ENCODE results near the gene METRN.

The METRN gene

GRCh38 chr16:740764-741505 is 26.0 kb downstream of the METRN start, which contains the start of gene CIAO3 (continued):
- TF ChIP-seq ZBTB21 (tag by site-specific recombination; IDR thresholded peaks at IDR 0.05): peak; percentile 88
- TF ChIP-seq ZNF623 (tag by site-specific recombination; IDR thresholded peaks at IDR 0.05): no peak
- 0 out of 2 replicates have a peak, but pooled peaks have one; percentile 15 for TF ChIP-seq ZSCAN23 (tag by site-specific recombination; IDR thresholded peaks at IDR 0.05)
- peak; percentile 86 for TF ChIP-seq ZNF335 (tag by site-specific recombination; conservative IDR thresholded peaks at IDR 0.05)
- TF ChIP-seq ZFP3 (tag by site-specific recombination; IDR thresholded peaks at IDR 0.05; ENCODE audit: low read depth): no peak
- TF ChIP-seq YY1 (tag by site-specific recombination; IDR thresholded peaks at IDR 0.05): peak; percentile 98
- peak; percentile 45; the same call in 1 of the 2 replicates for TF ChIP-seq ZNF600 (tag by site-specific recombination; IDR thresholded peaks at IDR 0.05)
- TF ChIP-seq PRDM1 (tag by site-specific recombination; IDR thresholded peaks at IDR 0.05): no peak
- TF ChIP-seq ZNF629 (tag by site-specific recombination; IDR thresholded peaks at IDR 0.05): peak; percentile 97
- no peak for TF ChIP-seq ZNF169 (tag by site-specific recombination; IDR thresholded peaks at IDR 0.05)
- no peak for TF ChIP-seq ZNF416 (tag by site-specific recombination; IDR thresholded peaks at IDR 0.05)
- TF ChIP-seq ZNF530 (tag by site-specific recombination; IDR thresholded peaks at IDR 0.05; ENCODE audit: low read depth): no peak
- peak; percentile 71 for TF ChIP-seq ZBTB44 (tag by site-specific recombination; IDR thresholded peaks at IDR 0.05)
- no peak for TF ChIP-seq MEIS1 (CRISPR knock-in tag; IDR thresholded peaks at IDR 0.05; ENCODE audit: borderline replicate concordance)
- 0 out of 2 replicates have a peak, but pooled peaks have one; percentile 19 for TF ChIP-seq IKZF3 (tag by site-specific recombination; IDR thresholded peaks at IDR 0.05)
- peak; percentile 94 for TF ChIP-seq ZBTB26 (tag by site-specific recombination; optimal IDR thresholded peaks at IDR 0.05)
- no peak for TF ChIP-seq ZNF248 (tag by site-specific recombination; IDR thresholded peaks at IDR 0.05)
- TF ChIP-seq ZNF610 (tag by site-specific recombination; IDR thresholded peaks at IDR 0.05; ENCODE audit: borderline replicate concordance): peak; percentile 73; the same call in 1 of the 2 replicates
- TF ChIP-seq ZFP37 (tag by site-specific recombination; IDR thresholded peaks at IDR 0.05): 0 out of 2 replicates have a peak, but pooled peaks have one; percentile 48
- no peak for TF ChIP-seq ZNF18 (tag by site-specific recombination; IDR thresholded peaks at IDR 0.05)
- no peak for TF ChIP-seq ZNF624 (tag by site-specific recombination; IDR thresholded peaks at IDR 0.05)
- peak; percentile 91 for TF ChIP-seq KLF8 (tag by site-specific recombination; IDR thresholded peaks at IDR 0.05)
- no peak for TF ChIP-seq ZNF23 (tag by site-specific recombination; IDR thresholded peaks at IDR 0.05; ENCODE audit: borderline replicate concordance)
- peak; percentile 96 for TF ChIP-seq ZEB2 (tag by site-specific recombination; IDR thresholded peaks at IDR 0.05)
- no peak for TF ChIP-seq ZNF140 (tag by site-specific recombination; IDR thresholded peaks at IDR 0.05)
- TF ChIP-seq ZNF354C (tag by site-specific recombination; IDR thresholded peaks at IDR 0.05; ENCODE audit: borderline replicate concordance, low read depth): no peak
- no peak for TF ChIP-seq ZSCAN4 (tag by site-specific recombination; IDR thresholded peaks at IDR 0.05)
- TF ChIP-seq ZNF133 (tag by site-specific recombination; IDR thresholded peaks at IDR 0.05): no peak
- no peak for TF ChIP-seq ZNF148 (tag by site-specific recombination; IDR thresholded peaks at IDR 0.05; ENCODE audit: borderline replicate concordance)
- no peak; the same call in 1 of the 2 replicates for TF ChIP-seq ZSCAN5A (tag by site-specific recombination; IDR thresholded peaks at IDR 0.05)
- TF ChIP-seq REPIN1 (tag by site-specific recombination; IDR thresholded peaks at IDR 0.05; ENCODE audit: low read depth): no peak

Data from HEK293 (cell line).